Progenitor cell of endocrine pancreas (in vitro differentiated cells): ENCODE results near the gene FRS2. TPM values are rescaled to one million over a fixed set of nuclear protein-coding genes. Genes with fewer than 3 reads are reported as not detected.

Source experiments
- DNase-seq: peaks from one replicate; pipeline ENCODE4 v3.0.0; 2021; ENCODE audit warnings: low spot score; ENCODE audit not compliant: unreplicated experiment
- H3K27ac Mint-ChIP-seq: 2 replicates; pipeline ENCODE4 v1.8.0; 2021; ENCODE audit warnings: mild to moderate bottlenecking, moderate library complexity, mixed read lengths
- H3K27me3 Mint-ChIP-seq: 2 replicates; pipeline ENCODE4 v1.8.0; 2021; ENCODE audit warnings: mixed read lengths
- H3K36me3 Mint-ChIP-seq: 2 replicates; pipeline ENCODE4 v1.8.0; 2022; ENCODE audit warnings: mixed read lengths; ENCODE audit not compliant: insufficient read depth
- H3K4me1 Mint-ChIP-seq: 2 replicates; pipeline ENCODE4 v1.8.0; 2021; ENCODE audit warnings: low read depth, mixed read lengths
- H3K4me3 Mint-ChIP-seq: 2 replicates; pipeline ENCODE4 v1.8.0; 2021; ENCODE audit warnings: low read depth, mild to moderate bottlenecking, moderate library complexity, mixed read lengths
- H3K9me3 Mint-ChIP-seq: 2 replicates; pipeline ENCODE4 v1.8.0; 2021; ENCODE audit warnings: low read depth, mixed read lengths
- total RNA-seq: library from RNA; stranded (reverse); gene quantifications from 2 replicates; pipeline ENCODE4 v1.2.1, GENCODE V29; 2021
- TF ChIP-seq, protein P1 (sequence below): fragments of 200-600 bp; sonication (generic); IDR thresholded peaks from one replicate; pipeline ENCODE4 v1.5.0; 2021; ENCODE audit warnings: antibody characterized with exemption, mild to moderate bottlenecking; ENCODE audit not compliant: unreplicated experiment

Gene FRS2
- total RNA-seq, 1 donor from 2014 or later, result 42.6 TPM

GRCh38 chr12:69476276-69477017, 6.3 kb downstream of the FRS2 start:
- Mint-ChIP-seq H3K9me3 (no peaks in the 10 kb centered on the region), H3K36me3 (no peaks in the 10 kb centered on the region), H3K27ac (peak overlapping the region; percentile 83), H3K4me3 (no peak overlapping the region), H3K4me1 (peaks cover 59% of the 10 kb centered on the region), H3K27me3 (no peaks in the 10 kb centered on the region)
- TF ChIP-seq, protein P1, sequence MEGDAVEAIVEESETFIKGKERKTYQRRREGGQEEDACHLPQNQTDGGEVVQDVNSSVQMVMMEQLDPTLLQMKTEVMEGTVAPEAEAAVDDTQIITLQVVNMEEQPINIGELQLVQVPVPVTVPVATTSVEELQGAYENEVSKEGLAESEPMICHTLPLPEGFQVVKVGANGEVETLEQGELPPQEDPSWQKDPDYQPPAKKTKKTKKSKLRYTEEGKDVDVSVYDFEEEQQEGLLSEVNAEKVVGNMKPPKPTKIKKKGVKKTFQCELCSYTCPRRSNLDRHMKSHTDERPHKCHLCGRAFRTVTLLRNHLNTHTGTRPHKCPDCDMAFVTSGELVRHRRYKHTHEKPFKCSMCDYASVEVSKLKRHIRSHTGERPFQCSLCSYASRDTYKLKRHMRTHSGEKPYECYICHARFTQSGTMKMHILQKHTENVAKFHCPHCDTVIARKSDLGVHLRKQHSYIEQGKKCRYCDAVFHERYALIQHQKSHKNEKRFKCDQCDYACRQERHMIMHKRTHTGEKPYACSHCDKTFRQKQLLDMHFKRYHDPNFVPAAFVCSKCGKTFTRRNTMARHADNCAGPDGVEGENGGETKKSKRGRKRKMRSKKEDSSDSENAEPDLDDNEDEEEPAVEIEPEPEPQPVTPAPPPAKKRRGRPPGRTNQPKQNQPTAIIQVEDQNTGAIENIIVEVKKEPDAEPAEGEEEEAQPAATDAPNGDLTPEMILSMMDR, result no peak
- no peak for DNase-seq

DNA sequence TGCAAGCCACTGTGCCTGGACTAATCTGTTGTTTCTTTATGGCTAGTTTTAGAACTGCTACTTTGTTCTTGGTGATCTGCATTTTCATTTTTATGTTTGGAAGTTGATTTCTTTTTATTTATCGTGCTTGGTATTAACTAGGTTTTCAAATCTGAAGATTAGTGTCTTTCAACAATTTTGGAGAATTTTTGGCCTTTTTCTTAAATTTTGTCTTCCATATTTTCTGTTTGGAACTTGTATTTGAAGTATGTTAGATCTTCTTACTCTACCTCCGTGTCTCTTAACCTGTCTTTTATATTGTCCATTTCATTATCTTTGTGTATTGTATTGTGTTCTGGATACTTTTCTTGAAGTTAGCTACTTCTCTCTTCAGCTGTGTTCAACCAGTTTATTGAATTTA, 9.5 kb downstream of the FRS2 start:
- Mint-ChIP-seq H3K9me3 (peaks cover 2% of the 10 kb centered on the region), H3K4me1 (peaks cover 40% of the 10 kb centered on the region), H3K36me3 (peaks cover 1% of the 10 kb centered on the region), H3K4me3 (no peak overlapping the region), H3K27me3 (no peaks in the 10 kb centered on the region), H3K27ac (no peak overlapping the region)
- no peak for DNase-seq
- TF ChIP-seq, protein P1, result no peak

- Mint-ChIP-seq H3K36me3 (peaks cover 2% of the 10 kb centered on the region), H3K27ac (no peak overlapping the region), H3K27me3 (no peaks in the 10 kb centered on the region), H3K9me3 (peaks cover 3% of the 10 kb centered on the region), H3K4me1 (peaks cover 30% of the 10 kb centered on the region), H3K4me3 (no peak overlapping the region)
- TF ChIP-seq, protein P1, result no peak
- no peak for DNase-seq
Measured at GRCh38 chr12:69480698-69481097, 10.5 kb downstream of the FRS2 start.

GRCh38 chr12:69481133-69481532, 10.9 kb downstream of the FRS2 start:
- TF ChIP-seq, protein P1, result no peak
- Mint-ChIP-seq H3K27ac (no peak overlapping the region), H3K4me1 (peaks cover 26% of the 10 kb centered on the region), H3K9me3 (peaks cover 3% of the 10 kb centered on the region), H3K36me3 (peaks cover 3% of the 10 kb centered on the region), H3K27me3 (no peaks in the 10 kb centered on the region), H3K4me3 (no peak overlapping the region)
- no peak for DNase-seq

GRCh38 chr12:69483700-69484099, 13.5 kb downstream of the FRS2 start:
- no peak for DNase-seq
- Mint-ChIP-seq H3K27me3 (no peaks in the 10 kb centered on the region), H3K36me3 (peaks cover 24% of the 10 kb centered on the region), H3K4me1 (peaks cover 22% of the 10 kb centered on the region), H3K27ac (no peak overlapping the region), H3K9me3 (peaks cover 16% of the 10 kb centered on the region), H3K4me3 (no peak overlapping the region)
- TF ChIP-seq, protein P1, result no peak
